ENCODE measurements around the gene B4GALT7.
"Not testable (repeated sequence)": the region's sequence is repeated elsewhere in the genome, so short reads cannot be mapped to it uniquely, and the experiment has no call there.

The B4GALT7 gene

DNA sequence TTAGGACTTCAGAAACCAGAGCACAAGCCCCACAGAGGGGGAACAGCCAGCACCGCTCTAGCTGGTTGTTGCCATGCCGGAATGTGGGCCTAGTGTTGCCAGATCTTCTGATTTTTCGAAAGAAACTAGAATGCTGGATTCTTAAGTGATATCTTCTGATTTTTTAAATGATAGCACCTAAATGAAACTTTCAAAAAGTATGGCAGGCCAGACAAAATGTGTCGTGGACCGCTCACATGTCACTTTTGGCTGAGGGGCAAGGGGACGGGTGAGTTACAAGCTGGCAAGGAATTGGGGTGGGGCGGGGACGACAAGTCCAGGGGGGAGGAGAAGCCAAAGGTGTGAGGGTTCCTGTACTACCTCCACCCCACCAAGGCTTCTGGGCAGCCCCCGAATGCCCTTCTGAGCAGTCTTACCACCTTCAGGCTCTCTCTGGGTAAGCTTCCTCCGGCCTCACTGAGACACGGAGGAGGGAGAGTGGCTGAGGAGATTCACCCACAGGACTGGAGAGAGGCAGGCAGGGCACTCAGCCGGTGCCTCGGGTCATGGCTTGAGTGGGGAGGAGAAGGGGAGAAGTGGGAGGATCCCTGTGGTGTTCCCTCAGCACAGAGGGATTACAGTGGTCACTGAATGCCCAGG lies 10.3 kb downstream of the B4GALT7 start:
- DNase-seq: no peak

GRCh38 chr5:177610770-177611445 lies 11.0 kb downstream of the B4GALT7 start:
- DNase-seq: no peak

DNA sequence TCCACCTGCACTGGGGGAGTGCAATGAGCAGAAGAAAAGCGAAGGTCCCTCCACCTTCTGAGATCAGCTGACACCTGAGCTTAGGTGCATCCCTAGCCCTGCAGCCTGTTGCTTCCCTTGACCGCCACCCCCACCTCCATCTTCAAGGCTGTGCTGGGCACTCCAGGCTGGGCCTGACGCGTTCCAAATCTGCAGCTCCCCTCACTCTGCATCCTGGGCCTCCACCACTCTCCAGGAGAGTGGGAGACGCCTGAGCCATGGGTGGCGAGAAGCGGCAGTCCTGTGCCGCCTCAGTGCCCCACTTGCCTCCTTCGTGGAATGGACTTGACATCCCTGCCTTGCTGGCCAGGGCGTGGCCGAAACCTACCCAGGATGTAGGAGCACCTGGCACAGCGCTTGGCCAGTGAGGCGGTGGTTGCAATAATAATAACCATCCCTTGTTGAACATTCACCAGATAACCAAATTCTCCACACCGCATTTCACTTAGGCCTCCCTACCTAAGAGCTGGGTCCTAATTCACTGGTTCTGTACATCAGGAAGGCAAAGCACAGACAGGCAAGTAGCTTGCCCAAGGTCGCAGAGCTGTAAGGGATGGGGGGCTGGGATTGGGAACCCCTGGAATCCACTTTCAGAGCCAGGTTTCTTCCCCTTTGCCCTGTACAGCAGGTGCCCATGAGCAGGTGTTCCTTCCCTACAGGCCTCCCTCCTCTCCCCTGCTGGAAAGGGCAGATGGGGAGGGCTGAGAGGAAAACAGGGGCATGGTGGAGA lies 11.7 kb downstream of the B4GALT7 start:
- DNase-seq: no peak

- DNase-seq: no peak
These were observed 12.3 kb downstream of the B4GALT7 start for GRCh38 chr5:177612215-177612673.

DNA sequence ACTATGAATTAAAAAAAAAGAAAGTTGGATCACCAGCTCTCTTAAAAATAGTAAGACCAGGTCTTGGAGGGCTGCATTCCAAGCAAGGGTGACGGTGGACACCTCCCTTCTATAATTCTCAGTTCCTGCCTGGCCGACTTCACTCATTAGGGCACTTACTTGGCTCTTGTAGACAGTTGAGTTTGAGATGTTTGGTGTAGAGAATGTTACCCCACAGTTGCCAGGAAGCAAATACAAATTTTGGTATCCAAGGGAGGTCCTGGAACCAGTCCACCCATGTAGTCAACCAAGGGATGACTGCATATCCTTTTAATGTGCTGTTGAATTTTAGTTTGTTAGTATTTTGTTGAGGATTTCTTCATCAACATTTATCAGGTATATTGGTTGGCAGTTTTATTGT lies 20.6 kb downstream of the B4GALT7 start:
- no peak for DNase-seq

DNA sequence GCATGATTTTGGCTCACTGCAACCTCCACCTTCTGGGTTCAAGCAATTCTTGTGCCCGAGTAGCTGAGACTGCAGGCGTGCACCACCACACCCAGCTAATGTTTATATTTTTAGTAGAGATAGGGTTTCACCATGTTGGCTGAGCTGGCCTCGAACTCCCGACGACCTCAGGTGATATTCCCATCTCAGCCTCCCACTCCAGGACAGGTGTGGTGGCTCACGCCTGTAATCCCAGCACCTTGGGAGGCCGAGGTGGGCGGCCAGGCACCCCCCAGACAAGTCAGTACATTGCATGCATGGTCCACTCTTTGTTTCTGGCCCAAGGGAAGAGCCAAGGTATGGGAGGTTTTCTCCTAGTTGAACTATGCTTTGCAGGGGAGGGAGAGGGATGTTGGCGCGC lies 24.2 kb downstream of the B4GALT7 start:
- DNase-seq: not testable (repeated sequence)

GRCh38 chr5:177630186-177630585 lies 30.3 kb downstream of the B4GALT7 start:
- not testable (repeated sequence) for DNase-seq

DNA sequence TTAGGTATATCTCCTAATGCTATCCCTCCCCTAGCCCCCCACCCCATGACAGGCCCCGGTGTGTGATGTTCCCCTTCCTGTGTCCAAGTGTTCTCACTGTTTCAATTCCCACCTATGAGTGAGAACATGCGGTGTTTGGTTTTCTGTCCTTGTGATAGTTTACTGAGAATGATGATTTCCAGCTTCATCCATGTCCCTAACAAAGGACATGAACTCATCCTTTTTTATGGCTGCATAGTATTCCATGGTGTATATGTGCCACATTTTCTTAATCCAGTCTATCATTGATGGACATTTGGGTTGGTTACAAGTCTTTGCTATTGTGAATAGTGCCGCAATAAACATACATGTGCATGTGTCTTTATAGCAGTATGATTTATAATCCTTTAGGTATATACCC lies 35.0 kb downstream of the B4GALT7 start:
- DNase-seq: not testable (repeated sequence)

DNA sequence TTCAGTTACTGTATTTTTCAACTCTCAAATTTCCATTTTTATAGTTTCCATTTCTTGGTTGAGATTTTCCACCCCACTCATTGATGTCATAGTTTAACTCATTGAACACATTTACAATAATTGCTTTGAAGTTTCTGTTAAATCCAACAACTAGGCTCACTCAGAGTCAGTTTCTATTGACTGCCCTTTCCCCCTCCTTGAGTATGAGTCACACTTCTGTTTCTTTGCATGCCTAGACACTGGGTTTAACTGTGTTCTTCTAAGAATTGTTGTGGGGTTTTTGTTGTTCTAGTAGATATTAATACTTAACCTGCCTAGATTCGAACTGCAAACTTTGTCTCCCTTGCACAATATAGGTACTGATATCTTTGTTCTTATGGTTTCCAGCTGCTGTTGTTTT lies 45.5 kb downstream of the B4GALT7 start:
- not testable (repeated sequence) for DNase-seq

- not testable (repeated sequence) for DNase-seq
These were observed 51.3 kb downstream of the B4GALT7 start for GRCh38 chr5:177651235-177651634.

GRCh38 chr5:177657846-177658245 lies 57.9 kb downstream of the B4GALT7 start:
- not testable (repeated sequence) for DNase-seq

DNA sequence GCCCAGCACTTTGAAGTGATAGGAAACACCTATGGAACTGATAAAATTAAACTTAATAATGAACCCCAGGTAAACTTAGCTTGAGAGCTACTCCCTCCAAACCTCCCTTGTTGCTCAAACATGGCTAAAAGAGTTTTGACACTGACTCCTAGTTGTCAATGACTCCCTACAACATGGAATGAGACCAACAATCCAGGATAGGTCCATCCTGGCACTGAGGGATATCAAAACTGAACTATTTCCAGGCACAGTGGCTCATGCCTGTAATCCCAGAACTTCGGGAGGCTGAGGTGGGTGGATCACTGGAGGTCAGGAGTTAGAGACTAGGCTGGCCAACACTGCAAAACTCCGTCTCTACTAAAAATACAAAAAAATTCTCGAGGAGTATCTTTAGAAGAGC lies 58.6 kb downstream of the B4GALT7 start:
- not testable (repeated sequence) for DNase-seq
